HG03103 (cell line): ENCODE data around the gene SPAG17.

Experiments used
- ATAC-seq: cut with Tn5 transposase; IDR thresholded peaks from one replicate; pipeline ENCODE4 v1.9.1; 2021; ENCODE audit warnings: low read depth; ENCODE audit not compliant: unreplicated experiment

SPAG17 gene

GRCh38 chr1:118123116-118123839 is 61.8 kb downstream of the SPAG17 start:
- no peak for ATAC-seq

DNA sequence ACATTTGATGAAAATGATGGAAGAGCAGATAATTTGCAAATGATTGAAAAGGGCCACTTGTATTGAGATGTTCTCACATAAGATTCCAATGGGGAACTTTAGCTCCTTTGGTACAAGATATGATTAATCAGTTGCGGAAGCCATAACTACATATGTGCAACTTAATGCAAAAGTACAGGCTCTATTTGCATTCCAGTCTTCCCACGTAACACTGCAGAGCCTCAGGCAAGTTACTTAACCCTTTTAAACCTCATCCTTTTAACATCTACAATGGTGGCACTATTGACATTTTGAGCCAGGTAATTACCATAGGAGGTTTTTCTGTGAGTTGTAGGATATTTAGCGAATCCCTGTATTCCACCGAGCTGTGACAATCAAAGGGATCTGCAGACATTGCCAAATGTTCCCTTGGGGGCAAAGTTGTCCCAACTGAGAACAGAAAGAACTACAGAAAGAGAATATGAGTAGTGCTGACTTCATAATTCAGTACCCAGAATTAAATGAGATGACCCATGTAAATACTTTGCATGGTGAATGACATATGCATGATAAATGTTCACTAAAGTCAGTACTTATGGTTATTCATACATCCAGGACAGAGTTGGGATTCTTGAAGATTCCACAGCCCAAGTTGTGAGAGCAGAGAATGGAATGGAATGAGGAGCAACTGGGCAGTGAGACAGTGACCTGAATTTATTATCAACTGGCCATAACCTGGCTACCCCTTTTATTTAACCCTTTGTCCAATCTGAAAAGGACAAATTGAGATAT is 62.6 kb downstream of the SPAG17 start:
- no peak for ATAC-seq

GRCh38 chr1:118118873-118119463 is 66.1 kb downstream of the SPAG17 start:
- ATAC-seq: no peak

- no peak for ATAC-seq
These were observed 66.6 kb downstream of the SPAG17 start for GRCh38 chr1:118118469-118118868.

DNA sequence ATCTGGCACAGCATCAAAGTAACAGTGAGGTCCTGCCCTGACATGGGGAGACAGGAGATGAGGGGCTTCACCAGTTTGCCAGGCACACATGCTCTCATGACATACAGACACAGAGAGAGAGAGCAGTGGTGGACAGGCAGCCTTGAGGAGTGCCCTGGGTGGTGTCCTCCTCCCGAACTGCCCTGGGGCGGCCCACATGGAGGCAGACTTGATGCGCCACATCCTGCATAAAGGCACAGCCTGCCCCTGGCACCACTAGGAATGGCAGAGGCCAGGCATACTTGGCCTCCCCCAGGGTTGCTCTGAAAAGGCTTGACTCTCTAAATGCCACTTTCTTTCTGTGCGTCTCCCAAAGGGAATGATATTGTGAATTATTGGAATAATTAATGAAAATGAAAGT is 67.5 kb downstream of the SPAG17 start:
- no peak for ATAC-seq

DNA sequence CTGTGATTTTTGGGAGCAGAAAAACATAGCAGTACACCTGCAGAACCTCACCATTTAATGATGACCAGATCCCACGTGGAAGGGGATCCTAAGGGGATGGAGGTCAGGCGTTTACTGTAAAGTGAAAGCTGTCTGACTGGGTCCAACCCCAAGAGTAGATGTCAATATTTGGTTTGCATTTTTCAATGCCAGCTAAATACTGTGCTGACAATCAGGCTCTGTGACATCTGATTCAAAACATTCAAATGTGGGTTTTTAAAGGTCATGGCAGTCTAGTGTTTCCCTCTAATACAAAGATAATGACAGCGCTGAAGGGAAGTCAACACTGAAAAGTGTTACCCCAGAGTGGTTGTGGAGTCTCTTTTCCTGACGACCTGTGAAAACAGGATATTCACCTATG is 68.1 kb downstream of the SPAG17 start:
- no peak for ATAC-seq

- no peak for ATAC-seq
These were observed 68.6 kb downstream of the SPAG17 start for GRCh38 chr1:118116401-118116800.

- ATAC-seq: no peak
These were observed 69.3 kb downstream of the SPAG17 start for GRCh38 chr1:118115567-118116295.

DNA sequence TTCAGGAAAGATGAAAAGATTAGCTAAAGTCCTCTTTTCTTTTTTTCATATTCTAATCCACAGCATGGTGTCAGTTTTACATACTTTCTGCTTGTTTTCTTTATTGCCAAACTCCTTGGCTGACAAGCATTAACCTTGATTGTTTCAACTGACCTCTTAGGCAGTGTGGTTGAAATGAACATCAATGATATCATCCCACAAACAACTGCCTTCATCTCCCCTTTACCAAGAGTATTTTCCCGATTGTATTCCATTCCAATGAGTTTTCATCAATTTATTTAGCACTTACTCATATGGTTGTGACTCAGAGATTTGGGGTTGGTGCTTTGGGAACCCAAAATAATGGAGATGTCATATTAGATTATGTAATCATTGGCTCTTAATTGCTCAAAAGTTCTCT is 71.8 kb downstream of the SPAG17 start:
- no peak for ATAC-seq

DNA sequence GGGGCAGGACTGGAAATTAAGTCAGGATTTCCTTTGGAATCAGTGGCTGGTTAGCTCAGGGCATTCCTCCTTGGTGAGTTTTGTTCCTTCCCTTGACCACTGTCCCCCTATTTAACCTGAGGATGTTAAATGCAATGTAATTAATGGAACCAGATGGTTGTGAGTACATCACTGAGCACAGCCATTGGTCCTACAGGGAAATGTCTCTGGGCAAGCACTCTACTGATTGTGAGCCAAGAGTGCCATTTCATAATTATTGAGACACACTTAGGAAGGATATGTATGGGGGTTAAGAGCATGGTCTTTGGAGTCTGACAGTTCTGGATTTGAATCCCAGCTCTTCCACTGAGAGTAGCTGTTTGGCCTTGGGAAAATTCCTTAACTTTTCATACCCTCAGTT is 74.4 kb downstream of the SPAG17 start:
- no peak for ATAC-seq

GRCh38 chr1:118104951-118105350 is 80.1 kb downstream of the SPAG17 start:
- no peak for ATAC-seq

DNA sequence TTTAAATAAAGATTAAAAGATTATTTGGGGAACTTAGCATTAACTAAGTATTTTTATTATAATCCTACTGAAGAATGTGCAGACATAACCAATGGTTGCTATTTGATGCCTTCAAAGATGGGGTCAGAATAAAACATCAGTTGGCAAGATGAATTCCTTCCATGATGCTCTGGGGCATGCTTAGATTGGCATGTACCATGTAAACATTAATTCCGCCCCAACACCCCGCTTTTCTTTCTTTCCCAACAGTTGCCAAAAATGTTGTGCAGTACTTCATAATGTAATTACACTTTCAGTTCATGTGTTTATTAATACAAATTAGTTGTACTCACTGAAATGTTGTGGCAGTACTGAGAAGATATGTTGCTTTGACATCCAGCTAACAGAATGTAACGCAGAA is 82.6 kb downstream of the SPAG17 start:
- ATAC-seq: no peak

DNA sequence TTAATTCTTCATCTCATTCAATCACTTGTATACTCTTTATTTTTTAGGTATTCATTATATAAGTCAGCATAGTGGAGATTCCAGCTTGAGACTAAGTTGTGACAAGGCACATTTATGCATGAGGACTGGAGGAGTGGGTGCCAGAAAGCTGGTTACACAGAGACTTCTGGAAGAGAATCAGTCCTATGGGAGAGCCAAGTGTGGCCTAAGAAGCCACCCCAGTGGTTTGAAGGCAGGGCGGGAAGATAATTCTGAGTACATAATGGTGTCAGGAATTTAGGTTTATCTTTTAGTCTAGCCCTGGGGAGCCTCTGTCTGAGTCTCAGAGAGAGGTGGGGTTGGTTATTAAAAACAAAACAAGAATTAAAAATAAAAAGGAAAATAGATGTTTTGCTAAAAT is 83.0 kb downstream of the SPAG17 start:
- ATAC-seq: no peak

- ATAC-seq: no peak
These were observed 83.5 kb downstream of the SPAG17 start for GRCh38 chr1:118101515-118101844.

GRCh38 chr1:118100686-118101514 is 84.1 kb downstream of the SPAG17 start:
- ATAC-seq: no peak

DNA sequence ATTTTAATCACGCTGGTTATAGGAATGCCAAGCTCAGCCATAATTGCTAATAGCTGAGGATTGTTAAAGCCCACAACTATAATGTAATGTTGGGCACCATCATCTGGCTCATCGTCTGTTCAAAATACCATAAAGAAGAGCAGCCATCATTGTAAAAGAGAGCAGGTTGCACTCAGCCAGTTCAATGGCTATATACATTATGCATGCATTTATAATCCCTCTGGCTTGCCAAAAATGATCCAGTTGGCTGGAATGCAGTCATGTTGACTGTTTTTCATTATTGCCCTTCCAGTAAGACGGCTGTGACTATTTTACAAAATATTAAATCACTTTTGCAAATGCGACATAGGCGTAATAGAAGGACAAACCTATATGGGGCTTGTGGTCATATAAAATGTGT is 85.3 kb downstream of the SPAG17 start:
- ATAC-seq: no peak

- ATAC-seq: no peak
These were observed 87.2 kb downstream of the SPAG17 start for GRCh38 chr1:118097622-118098348.

GRCh38 chr1:118093017-118093416 is 92.0 kb downstream of the SPAG17 start:
- no peak for ATAC-seq

DNA sequence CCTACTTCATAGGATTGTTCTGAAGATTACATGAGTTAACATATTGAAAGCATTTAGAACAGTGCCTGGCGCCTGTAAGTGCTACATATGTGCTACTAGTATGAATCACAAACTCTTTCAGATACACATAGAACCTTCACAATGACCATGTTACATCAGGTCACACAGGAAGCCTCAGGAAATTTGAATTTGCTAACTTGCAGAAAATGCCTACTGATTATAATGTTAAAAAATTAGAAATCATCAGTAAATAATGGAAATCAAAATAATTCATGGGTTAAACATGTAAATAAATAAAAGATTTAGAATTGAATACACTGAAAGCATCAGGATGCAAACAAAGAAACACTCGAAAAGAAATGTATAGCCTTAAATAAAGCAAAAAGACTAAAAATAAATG is 94.9 kb downstream of the SPAG17 start:
- ATAC-seq: no peak

DNA sequence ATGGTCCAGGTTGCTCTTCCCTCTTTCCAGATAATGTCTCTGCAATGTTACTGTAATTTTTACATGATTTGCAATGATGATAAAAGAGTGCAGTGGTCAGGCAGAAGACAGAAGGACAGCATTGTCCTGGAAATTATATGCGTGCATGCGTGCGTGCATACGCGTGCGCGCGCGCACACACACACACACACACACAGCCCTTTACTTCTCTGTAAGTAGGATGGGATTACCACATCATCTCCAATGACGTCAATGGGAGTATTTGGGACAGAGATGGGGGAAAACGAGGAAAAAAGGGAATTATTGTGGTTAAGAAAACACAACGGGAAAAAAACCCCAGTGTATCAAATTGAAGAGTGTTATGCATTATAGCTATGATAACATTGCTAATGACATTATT is 99.7 kb downstream of the SPAG17 start:
- no peak for ATAC-seq
